ENCODE data around the gene CALML5. TPM values are rescaled to one million over a fixed set of nuclear protein-coding genes. Genes with fewer than 3 reads are reported as not detected.

The CALML5 gene
- total and polyA plus RNA-seq, 9 of the 15 experiments (the other 6 are each of a cell fraction or from before 2014, with no cell fraction given) = not detected

DNA sequence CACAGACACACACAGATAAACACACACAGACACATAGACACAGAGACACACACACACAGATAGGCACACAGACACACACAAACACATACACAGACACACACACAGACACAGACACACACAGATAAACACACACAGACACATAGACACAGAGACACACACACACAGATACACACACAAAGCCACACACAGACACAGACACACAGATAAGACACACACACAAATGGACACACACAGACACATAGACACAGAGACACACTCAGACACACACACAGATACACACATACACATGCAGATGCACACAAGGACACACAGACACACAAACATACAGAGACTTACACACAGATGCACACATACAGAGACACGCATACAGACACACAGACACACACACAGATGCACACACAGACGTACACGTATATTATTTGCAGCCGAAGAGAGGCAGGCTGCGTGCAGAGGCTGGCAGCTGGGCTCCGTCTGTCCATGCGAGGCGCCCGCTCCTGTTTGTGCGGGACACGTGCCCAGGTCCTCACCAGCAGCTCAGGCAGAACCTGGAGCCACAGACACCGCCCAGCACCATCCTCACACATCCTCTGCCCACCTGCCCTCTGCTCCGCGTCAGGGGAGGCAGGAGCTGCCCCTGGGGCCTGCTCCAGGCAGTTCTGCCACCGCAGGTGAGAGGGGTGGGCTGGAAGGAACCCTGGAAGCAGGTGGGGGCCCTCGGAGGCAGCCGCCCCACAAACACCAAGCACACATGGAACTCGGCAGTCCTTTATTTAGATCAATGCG is 1.2 kb downstream of the CALML5 start:
- POLR2A ChIA-PET = interaction anchor here (2.1 kb wide), 1 partner anchor 8 kb away, joined by 8 read pairs; no protein-coding TSS in a partner anchor
- Histone ChIP-seq H3K9me1 (ENCODE audit: control insufficient read depth, insufficient read depth, low read length) (no peaks in the 10 kb centered on the region), H3K9me3 (replicated peaks; ENCODE audit: control insufficient read depth, insufficient read depth, low read depth, low read length) (no peaks in the 10 kb centered on the region), H3K27me3 (ENCODE audit: control insufficient read depth in 2 of 2, insufficient read depth in 2 of 2, low read length in 2 of 2) (peaks cover 0 to 17% of the 10 kb centered on the region in 2 experiments; a peak in 2 of 5 replicates), H3K9ac (ENCODE audit: insufficient read depth in 1 of 2, low read depth in 2 of 2, low read length in 2 of 2) (peak overlapping the region in 1 of 2 experiments; percentile 46; a peak in 1 of 4 replicates), H3K4me2 (ENCODE audit: insufficient read depth, low read length) (no peak overlapping the region), H3K36me3 (ENCODE audit: control insufficient read depth, insufficient read depth, low read length) (no peaks in the 10 kb centered on the region), H3K79me2 (ENCODE audit: control insufficient read depth, insufficient read depth, low read length) (no peaks in the 10 kb centered on the region), H2AFZ (ENCODE audit: low read depth, low read length) (no peak overlapping the region), H3K4me3 (no peak overlapping the region), H3K27ac (ENCODE audit: extremely low read depth, low read depth, low read length) (no peak overlapping the region), H4K20me1 (replicated peaks; ENCODE audit: control insufficient read depth, insufficient read depth, low read length) (no peaks in the 10 kb centered on the region), H3K4me1 (replicated peaks in 1 of 2; ENCODE audit: control insufficient read depth in 2 of 2, insufficient read depth in 2 of 2, low read length in 2 of 2) (peaks cover 15 to 48% of the 10 kb centered on the region in 2 experiments)
- intact Hi-C loops (cut with micrococcal nuclease) (no loop called here), in situ Hi-C loops (cut with MboI) (no loop called here)
- DNase-seq (ENCODE audit: extremely low read depth in 1 of 4, low spot score in 3 of 4) (no peak), ATAC-seq (no peak), FAIRE-seq (peak; percentile 91)
- WGBS (ENCODE audit: insufficient coverage, low coverage, missing lambda C conversion rate) = 88% methylated on average over 17 of the region's 19 CpGs
- CTCF ChIA-PET (ENCODE audit: low intra/inter-chr PET ratio) = no interaction called here
- no TSS peak for BruUV-seq (replicated peaks)
- TF ChIP-seq, protein P1, sequence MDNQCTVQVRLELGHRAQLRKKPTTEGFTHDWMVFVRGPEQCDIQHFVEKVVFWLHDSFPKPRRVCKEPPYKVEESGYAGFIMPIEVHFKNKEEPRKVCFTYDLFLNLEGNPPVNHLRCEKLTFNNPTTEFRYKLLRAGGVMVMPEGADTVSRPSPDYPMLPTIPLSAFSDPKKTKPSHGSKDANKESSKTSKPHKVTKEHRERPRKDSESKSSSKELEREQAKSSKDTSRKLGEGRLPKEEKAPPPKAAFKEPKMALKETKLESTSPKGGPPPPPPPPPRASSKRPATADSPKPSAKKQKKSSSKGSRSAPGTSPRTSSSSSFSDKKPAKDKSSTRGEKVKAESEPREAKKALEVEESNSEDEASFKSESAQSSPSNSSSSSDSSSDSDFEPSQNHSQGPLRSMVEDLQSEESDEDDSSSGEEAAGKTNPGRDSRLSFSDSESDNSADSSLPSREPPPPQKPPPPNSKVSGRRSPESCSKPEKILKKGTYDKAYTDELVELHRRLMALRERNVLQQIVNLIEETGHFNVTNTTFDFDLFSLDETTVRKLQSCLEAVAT (IDR thresholded peaks at IDR 0.05) = 0 out of 4 replicates have a peak, but pooled peaks of 1 of the 2 experiments have one; percentile 17
- TF ChIP-seq POLR3A (IDR thresholded peaks at IDR 0.05; ENCODE audit: borderline replicate concordance, extremely low read depth, insufficient read depth, insufficient read length) (no peak), IRF2 (CRISPR knock-in tag; IDR thresholded peaks at IDR 0.05) (no peak), FUS (optimal IDR thresholded peaks at IDR 0.05; ENCODE audit: low read depth, low read length) (no peak), SNRNP70 (optimal IDR thresholded peaks at IDR 0.05; ENCODE audit: low read depth, low read length) (no peak), HDGF (IDR thresholded peaks at IDR 0.05) (peak; percentile 31; the same call in 1 of the 2 replicates), PHF20 (IDR thresholded peaks at IDR 0.05; ENCODE audit: partially characterized antibody) (peak; percentile 60), CBX1 (IDR thresholded peaks at IDR 0.05; ENCODE audit: low read depth) (no peak), SAFB (IDR thresholded peaks at IDR 0.05; ENCODE audit: borderline replicate concordance, low read depth, low read length) (no peak), ZKSCAN1 (IDR thresholded peaks at IDR 0.05; ENCODE audit: low read depth, low read length) (no peak), POLR2AphosphoS5 (IDR thresholded peaks at IDR 0.05; ENCODE audit: control insufficient read depth, insufficient read depth, low read depth, low read length) (no peak), ZNF584 (CRISPR knock-in tag; IDR thresholded peaks at IDR 0.05; ENCODE audit: low read depth) (no peak), TRIM24 (IDR thresholded peaks at IDR 0.05) (peak in 1 of 2 experiments; percentile 15; a peak in 1 of 4 replicates), HMGN3 (IDR thresholded peaks at IDR 0.05; ENCODE audit: borderline replicate concordance, extremely low read depth, insufficient read length, low read depth, low read length) (no peak)
- TF ChIP-seq, protein P2, sequence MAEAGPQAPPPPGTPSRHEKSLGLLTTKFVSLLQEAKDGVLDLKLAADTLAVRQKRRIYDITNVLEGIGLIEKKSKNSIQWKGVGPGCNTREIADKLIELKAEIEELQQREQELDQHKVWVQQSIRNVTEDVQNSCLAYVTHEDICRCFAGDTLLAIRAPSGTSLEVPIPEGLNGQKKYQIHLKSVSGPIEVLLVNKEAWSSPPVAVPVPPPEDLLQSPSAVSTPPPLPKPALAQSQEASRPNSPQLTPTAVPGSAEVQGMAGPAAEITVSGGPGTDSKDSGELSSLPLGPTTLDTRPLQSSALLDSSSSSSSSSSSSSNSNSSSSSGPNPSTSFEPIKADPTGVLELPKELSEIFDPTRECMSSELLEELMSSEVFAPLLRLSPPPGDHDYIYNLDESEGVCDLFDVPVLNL (CRISPR knock-in tag; IDR thresholded peaks at IDR 0.05; ENCODE audit: low read depth) = no peak
- TF ChIP-seq, protein P3, sequence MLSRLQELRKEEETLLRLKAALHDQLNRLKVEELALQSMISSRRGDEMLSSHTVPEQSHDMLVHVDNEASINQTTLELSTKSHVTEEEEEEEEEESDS (CRISPR knock-in tag; IDR thresholded peaks at IDR 0.05) = no peak
